GM21529 (cell line): ENCODE results near the gene PRPF40A.
A peak's percentile ranks its signal among the peaks of the same experiment; 100 is the strongest.

Source experiments
- ATAC-seq: cut with Tn5 transposase; IDR thresholded peaks from one replicate; pipeline ENCODE4 v1.9.1; 2021; ENCODE audit not compliant: unreplicated experiment

Gene PRPF40A

DNA sequence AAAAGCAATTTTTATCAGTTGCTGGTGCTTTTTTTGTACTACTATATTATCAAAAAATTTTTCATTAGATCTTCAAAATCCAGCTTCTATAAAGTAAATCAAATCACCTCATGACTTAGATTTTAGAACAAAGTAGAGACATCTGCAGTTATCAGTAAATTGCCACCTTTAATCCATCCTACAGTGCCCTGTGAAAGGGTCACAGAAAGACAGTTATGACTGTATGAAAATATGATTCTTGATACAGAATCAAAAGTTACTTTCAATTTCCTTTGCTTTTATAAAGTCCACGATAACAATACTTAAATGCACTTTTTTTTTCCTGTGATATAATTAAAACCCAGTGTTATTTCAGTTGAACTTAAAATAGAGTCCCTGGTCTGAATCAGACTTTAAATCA lies 61.4 kb downstream of the PRPF40A start:
- ATAC-seq = no peak

DNA sequence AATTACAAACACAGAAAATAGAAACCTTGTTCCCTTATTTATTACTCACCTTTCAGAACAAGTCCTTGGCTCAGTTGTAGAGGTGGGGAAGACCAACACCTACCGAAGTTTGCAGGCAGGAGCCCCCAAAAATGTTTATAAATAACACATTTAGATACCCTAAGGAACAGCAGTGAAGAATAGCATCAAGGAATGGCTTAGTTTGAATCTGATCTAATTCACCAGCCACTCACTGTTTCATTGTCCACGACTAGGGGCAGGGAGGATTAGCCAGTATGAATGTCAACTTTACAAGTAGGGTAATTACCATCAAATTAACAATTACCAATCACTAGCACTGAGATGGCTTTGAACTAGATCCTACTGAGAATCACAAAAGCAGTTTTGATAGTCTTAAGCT lies 65.4 kb downstream of the PRPF40A start:
- ATAC-seq = no peak

DNA sequence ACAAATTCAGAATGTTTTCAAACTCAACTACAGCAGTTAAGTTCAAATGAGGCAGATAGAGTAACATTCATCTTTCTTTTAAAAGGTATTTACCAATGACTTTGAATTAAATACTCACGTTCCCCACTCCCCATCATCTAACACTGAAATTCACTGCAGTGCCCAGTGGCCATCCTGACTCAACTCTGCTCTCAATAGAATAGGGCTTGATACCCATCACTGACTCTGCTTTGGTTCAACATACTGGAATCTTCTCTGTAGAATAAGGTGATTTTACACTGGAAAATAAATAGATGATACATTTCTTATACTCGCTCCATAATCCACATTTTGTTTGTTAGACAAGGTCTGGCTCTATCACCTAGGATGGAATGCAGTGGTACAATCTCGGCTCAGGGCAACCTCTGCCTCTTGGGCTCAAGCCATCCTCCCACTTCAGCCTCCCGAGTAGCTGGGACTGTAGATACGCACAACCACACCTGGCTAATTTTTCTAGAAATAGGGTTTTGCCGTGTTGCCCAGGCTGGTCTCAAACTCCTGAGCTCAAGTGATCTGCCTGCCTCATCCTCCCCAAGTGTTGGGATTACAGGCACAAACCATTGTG lies 66.4 kb downstream of the PRPF40A start:
- ATAC-seq = no peak

DNA sequence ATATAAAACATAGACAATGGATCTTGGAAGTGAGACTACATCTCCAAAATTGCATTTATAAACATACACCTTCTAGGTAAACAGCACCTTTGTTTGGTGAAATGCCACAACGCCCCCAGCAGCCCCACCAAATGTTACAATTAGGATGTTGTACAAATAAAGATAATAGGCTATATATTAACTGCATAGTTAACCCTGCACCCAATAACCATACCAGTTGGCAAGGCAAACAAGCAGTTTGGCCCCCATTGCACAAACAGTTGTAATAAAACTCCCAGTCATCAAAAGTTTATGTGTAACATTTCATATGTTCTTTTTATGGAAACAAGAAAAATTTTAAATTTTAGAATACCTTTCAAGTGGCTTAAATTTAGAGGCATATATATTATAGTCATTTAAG lies 67.3 kb downstream of the PRPF40A start:
- no peak for ATAC-seq

DNA sequence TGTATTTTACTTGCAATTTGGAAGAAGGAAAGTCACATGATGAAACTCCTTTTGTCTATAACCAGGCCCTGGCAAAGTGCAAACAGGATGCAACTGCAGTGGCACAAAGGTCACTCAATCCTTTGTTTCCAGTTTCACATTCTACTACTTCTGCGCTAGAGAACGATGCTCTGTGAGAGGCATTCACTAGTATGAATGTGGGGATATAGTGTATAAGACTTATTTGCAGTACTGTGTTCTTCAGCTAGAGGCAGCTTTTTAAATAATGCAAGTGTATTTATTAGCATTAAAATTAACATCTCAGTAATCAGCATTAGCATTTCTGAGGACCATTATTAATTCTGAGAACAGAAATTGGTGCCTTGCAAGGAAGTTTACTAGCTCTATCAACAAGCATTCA lies 68.9 kb downstream of the PRPF40A start:
- no peak for ATAC-seq

DNA sequence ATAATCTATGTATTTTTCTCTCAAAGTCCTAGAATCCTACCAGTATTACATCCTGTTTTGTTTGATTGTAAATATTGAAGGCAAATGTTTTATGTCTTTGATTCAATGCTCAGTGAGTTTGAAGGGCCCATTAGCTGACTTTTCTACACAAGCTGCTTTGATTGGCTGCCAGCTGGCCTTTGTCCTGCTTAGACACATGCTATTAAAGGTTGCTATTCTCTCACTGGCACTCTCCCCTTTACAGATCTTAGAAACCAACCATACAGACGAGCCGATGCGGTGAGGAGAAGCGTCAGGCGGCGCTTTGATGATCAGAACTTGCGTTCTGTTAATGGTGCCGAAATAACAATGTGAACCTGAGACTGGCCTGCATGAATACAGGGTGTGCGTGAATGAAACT lies 69.7 kb downstream of the PRPF40A start:
- ATAC-seq = no peak

DNA sequence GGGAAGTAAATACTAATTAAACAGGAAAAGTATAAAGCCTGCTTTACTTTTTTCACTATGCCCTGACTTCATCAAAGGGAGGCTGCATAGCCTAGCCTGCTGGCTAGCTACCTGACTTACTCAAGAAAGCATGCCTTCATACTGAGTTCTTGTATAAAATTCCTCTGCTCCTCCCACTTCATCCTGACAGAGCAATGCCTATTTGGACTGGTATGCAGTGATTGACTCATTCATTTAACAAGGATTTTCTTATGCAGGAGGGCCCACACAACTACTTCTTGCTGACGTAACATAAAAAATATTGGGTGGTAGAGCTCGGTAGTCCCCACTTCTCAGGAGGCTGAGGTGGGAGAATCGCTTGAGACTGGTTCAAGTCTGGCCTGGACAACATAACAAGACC lies 70.5 kb downstream of the PRPF40A start:
- ATAC-seq = no peak

DNA sequence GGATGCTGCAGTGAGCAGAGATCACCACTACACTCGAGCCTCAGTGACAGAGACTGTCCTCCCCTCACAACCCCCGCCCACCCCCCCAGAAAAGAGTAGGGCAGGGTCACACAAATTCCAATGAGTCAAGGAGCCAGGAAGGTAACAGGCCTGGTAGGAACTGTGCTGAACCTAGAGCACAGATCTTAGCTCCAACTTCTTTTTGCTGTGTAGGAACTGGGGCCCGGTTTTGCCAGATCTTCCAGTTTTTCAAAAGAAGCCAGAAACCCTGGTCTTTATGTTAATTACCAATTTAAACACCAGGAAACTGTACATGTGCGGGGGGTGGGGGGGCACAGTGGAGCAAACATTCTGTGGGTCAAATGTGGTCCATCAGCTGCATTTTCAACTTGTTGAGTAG lies 71.0 kb downstream of the PRPF40A start:
- no peak for ATAC-seq

DNA sequence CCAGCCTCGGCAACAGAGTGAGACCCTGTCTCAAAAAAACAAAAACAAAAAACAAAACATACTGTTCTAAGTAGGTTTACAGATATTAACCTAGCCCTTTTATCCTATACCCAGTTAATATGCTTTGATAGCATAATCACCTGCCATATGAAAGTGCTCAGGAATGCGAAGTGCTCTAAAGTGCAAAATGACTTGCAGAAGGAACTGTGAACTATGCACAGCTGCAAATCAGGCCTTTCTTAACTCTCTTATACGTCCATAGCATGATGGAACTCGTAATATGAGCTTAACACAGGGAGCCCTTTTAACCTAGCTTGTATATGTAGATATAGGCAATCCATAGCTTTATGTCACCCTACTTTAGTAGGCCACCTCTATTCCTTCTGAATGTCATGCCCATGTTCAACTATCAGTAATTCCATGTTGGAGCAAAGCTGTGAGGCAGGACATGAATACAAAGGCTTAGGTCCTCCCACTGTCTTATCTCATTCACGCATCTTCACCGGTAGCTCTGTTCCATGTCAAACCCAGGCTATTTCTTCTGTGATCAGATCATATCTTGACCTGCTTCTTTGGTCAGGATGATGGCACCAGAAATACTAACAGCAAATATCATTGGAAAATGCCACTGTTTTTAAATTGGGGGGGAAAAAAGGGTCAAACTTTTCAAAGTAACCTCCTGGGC lies 72.9 kb downstream of the PRPF40A start:
- no peak for ATAC-seq

DNA sequence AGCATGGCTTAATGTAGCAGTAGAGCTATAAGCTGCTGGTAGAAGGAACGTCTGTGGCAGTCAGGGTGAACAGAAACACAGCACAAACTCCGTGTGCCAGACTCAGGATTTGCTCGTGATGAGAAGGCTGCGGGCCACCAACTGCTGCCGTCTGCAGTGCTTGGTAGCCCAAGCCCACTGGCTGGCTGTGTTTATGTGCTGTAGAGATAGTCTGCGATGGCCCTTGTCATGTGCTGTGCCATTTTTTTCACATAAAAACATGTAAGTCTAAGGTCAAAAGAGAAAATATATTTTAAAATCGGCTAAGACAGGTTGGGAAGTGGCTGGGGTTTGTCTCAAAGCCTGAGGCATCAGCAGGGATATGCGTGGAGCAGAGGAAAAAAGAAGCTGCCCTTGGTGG lies 78.7 kb downstream of the PRPF40A start:
- no peak for ATAC-seq

DNA sequence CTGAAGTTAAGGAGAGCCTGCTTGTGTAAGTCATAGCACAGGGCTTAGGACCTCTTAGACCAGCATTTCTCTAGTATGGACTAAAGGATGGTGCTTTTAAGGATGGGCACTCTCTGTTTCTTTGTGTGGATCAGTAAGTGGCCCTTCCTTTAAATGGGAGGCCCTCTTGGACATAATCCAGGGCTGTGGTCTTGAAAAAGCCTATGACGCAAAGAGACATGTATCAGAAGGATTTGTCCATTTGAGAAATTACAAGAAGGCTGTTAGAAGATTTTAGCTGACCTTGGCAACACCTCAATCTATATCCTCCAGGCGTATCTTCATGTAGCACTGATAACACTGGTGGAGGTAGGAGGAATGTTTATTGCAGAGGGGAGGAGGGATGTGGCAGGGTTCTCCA lies 79.2 kb downstream of the PRPF40A start:
- no peak for ATAC-seq

DNA sequence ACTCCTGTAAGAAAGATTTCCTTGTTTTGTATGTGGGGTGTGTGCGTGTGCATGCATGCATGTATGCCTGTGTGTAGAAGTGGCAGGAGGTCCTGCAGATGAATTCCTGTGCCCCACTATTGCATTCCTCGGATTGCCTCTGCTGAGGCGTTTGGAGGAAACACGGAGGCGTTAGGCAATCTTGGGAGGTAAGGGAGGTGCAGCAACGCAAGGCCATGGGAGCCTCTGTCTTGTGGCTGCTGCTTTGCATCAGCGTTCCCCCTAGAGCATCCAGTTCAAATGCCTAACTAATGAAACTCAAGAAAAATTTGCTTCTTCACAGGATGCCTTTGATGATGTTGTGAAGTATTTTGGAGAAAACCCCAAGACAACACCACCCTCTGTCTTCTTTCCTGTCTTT lies 80.0 kb downstream of the PRPF40A start:
- no peak for ATAC-seq

DNA sequence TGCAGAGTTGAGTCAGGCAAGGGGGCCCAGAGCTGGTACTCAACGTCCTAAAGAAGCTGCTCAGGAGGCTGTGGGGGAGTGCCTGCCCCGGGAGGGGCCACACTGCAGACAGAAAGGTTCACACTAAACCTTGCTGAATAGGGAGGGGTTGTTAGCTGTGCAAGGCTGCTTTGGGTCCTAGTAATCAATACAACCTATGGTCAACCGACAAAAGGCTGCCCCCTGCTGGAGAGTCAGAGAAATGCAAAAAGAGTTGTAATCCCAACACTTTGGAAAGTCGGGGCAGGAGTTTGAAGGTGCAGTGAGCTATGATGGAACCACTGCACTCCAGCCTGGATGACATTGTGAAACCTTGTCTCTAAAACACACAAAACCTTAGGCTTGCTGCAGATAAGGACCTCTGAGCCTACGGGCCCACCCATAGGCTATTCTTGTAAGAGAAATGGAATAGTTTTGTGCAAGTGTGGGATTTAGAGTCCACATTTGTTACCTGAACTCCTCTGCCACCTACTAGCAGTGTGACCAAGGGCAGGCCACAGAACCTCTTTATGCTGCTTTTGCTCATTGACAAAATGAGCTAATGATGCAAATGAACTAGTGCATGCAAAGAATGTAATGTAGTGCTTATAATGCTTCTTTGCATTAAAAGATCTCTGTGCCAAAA lies 81.5 kb downstream of the PRPF40A start:
- ATAC-seq = peak; percentile 72

DNA sequence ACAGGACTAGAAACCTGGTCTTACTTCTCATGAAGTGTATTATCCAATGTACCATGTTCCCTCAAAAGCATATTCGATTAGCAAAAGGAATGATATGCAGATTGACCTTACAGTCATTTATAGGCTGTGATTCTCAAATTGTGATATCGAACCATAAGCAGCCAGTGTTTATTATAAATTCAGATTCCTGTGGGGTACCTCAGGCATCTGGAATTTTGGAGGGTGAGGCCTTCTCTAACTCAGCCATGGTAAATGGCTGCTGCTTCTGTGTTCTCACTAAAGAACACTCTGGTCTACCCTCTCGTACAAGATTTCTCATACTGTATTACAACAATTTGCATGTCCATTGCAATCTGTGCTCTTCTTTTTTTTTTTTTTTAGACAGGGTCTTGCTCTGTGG lies 84.5 kb downstream of the PRPF40A start:
- ATAC-seq = no peak

DNA sequence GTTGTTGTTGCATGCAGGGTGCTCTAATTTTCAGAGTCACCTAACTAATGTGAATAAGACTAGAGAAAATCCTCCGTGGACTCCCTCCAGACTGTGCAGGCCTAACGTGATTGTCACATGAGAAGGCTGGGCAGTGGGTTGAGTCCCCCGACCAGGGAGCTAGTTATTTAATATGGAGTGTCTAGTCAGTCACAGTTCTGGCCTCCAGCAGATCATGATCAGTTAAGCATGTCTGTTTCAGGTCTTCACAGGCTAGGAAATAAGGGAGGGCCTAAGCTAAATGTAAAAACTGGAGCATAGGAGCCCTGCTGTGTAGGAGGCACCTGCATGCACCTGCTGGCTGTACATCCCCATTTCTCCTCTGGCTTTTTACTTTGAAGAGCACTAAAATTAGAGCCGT lies 86.8 kb downstream of the PRPF40A start:
- no peak for ATAC-seq

DNA sequence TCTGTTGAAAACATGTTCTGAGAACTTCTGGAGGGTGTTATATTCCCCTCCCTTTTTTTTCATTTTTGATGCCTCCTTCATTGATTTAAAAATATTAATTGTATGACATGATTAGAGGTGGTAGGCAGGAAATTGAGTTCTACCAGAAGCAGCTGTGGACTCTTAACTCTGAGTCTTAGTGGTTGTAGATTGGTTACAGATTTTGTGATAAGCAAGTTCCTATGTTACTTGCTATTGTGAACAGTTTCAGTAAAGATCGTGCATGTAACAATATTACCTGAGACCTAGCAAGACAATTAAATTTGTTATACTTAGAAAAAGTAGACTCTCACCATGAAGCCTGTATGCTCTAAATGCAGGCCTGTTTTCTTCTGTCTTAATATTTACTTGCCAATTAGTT lies 88.1 kb downstream of the PRPF40A start:
- ATAC-seq = no peak

DNA sequence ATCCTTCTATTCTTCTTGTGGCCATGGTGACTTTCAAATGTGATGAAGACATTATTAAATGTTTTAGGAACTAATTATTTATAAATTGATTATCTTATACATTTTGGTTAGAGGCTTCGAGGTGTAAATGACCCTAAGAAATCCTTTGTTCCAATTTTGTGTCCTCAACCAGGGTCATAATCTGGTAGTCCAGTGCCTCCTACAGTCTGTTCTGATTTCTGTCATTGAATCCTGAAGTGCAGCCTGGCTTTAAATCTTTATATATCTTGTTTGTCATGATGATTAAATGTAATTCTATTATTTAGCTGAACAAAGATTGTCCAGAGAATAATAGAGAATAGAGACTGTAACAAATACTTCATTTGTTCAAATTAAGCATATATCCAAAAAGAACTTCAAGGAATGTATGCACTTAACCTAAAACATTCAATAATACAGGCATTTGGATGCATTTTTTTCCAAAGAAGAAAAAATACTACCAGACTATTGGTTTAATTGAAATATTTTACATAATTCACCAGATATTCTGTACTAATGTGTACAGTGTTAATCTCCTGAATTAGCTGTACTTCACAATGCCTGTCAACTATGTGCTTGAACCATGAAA lies 89.8 kb downstream of the PRPF40A start:
- no peak for ATAC-seq

DNA sequence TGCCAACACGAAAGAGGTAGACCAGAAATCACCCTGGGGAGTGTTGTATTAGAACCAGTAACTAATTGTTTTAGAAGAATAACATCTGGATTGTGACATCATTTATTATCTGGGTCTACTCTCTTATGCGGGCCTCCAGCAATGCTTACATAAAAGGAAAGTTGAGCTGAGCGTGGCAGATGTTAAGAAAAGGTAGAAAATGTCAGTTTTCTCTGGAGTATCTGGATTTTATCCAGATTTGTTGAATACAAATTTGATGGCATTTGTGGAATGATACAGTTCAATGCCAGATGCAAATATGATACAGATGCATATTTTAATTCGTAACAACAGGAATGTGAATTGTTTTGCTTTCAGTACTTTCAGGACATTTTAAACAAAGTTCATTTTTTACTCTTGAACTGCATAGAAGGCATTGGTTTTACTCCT lies 90.3 kb downstream of the PRPF40A start:
- no peak for ATAC-seq

DNA sequence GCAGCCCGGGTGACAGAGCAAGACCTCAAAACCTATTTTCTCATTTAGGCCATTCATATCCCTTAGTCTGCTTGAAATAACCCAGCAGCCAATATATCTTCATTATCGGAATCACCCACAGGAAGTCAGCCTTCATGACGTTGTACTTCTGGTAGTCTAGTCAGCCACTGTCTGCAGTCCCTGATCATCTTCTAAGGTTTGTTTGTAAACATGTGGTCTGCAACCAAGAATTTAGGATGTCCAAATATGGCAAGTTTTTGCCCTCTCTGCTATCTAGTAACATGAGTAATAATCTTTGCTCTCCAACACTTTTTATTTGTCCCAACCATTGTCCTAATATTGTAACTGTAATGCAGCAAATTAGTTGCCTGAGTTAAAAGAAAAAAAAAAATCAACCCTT lies 92.5 kb downstream of the PRPF40A start:
- no peak for ATAC-seq

DNA sequence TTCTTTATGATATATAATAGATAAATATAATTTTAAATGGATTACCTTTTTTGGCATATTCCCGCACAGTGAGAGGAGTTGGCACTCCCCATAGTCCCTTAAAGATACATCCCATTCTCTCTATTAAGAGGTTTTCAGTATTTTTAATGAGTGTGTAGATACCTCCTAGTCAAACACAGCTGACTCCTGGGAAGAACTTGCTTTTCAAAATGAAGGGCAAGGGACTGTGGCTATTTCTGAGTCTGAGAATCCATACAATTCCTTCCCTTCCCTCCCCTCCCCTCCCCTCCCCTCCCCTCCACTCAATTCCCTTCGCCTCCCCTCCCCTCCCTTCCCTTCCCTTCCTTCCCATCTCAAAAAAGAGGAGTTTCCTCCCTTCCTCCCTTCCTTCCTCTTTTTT lies 93.5 kb downstream of the PRPF40A start:
- no peak for ATAC-seq

DNA sequence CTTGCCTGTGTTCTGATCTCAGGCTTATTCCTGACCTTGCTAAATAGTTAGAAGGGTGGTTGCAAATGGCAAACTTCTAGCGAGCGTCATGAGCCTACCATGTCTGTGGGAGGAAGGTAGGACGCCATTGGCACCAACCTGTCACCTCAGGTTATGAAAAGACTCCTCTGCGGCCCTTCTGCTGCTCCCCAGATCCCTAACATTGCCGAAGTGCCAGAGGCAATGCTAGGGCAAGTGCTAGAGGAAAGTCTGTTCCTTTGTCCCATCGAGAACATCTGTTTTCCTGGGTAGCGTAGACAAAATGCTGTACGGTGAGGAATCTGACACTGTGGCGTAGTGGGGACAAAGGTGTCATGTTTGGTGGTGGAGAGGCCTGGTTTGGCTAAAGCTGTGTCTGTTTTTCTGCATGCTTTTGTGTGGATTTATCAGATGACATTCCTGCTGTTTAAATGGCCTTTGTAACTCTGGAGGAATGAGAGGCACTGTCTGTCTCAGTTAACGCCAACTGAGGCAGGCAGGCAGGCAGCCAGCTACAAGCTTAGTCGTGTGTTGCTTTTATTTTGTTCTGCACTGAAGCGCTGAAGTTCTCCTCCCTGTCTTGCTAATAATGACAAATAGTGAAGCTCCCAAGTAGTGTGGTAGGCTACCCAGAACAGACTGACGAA lies 94.1 kb downstream of the PRPF40A start:
- no peak for ATAC-seq

DNA sequence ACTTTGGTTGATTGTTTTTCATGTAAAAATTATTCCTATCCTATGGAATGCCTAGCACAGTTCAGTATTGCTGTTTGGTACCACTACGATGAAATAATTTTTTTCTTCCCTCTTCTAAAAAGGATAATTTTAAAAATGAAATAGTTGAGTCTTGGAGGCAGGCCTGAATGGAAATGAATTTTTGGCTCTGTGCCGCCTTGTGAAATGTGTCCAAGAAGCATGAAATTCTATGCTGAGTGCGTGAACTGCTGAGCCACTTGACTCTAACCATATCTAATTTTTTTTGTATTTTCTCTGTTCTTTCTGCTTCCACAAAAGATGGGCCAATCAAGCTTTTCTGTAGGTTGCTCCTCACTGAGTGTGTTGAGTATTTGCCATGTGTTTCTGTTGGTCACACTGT lies 95.0 kb downstream of the PRPF40A start:
- no peak for ATAC-seq
